Activated CD4-positive, alpha-beta T cell treated with anti-CD3 and anti-CD28 coated beads, Interleukin-10, Interleukin-2, amounts not matched to agents 100 ng/mL and 50 ng/mL, durations not matched to agents 16 hours and 8 hours (primary cell): ENCODE results near the gene GPATCH2L.

Experiments
- DNase-seq: peaks from one replicate; pipeline ENCODE4 v3.0.0-alpha.2; 2020

GPATCH2L gene

DNA sequence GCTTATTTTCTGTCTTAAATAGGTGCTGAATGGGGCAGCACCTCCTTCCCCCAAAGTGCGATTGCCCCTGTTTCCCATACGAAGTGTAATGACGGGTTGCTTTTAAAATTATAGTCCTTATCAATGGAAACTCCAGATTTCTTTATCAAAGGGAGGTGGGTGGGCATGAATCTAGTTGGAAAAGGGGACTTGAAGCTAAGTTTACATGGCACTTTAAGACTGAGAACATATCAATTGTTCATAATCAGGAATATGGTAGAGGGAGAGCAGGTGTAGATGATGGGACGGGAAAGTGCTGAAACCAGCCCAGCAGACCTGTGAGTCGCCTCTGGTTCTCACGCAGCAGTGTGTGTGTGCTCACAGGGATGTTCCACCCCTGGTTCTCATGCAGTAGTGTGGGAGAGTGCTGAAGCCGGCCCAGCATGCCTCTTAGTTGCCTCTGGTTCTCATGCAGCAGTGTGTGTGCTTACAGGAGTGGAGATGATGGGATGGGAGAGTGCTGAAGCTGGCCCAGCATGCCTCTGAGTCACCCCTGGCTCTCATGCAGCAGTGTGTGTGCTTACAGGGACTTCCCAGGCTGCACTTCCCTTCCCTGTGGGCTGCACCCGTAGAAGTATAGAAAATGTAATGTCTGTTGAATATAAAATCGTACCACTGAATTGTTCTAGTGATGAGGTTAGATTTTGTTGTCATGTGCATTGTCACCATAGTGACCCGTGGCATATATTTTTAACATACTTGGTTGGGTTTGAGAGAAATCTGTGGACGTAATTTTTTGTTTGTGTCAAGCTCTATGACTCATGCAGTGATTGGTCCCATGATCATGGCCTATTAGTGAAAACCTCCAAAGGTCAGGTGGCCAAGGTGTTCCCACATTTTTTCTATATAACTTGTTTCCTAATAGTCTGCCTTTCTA is 51.6 kb downstream of the GPATCH2L start:
- peak; percentile 10 for DNase-seq

GRCh38 chr14:76204461-76205230 is 52.9 kb downstream of the GPATCH2L start:
- no peak for DNase-seq

DNA sequence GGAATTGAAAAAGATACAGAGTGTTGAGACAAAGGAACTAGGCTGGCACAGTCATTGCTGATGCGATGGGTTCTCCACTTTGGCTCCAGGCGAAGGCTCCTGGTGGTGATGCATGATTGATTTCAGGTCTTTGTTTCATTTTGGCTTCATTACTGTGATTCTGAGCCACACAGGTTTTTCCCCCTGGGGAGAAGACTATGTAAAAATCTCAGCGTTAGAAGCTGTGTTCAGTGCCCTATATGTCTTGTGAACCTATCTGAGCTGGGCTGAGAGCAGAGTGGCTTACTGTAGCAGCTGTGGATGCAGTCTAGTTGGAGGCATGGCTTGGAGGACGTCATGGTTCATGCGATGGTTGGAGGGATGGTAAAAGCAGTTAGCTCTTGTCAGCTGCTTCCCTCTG is 54.0 kb downstream of the GPATCH2L start:
- no peak for DNase-seq

DNA sequence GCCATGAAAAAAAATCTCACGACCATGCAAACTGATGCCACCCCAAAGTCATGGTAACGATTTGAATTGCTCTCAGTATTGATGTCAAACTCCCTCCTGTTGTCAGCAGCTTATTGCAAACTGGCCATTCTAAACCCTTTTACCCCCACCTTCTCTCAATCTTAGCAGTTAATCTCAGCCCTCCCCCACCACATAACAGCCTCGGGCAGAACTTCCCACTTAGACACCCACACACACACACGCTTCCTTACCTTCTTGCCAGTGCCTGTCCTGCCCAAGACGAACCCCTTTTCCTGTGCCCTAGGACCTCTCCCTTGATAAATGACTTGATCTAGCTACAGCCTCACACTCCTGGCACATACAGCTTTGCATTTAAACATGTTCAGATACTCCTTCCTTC is 56.6 kb downstream of the GPATCH2L start:
- no peak for DNase-seq

DNA sequence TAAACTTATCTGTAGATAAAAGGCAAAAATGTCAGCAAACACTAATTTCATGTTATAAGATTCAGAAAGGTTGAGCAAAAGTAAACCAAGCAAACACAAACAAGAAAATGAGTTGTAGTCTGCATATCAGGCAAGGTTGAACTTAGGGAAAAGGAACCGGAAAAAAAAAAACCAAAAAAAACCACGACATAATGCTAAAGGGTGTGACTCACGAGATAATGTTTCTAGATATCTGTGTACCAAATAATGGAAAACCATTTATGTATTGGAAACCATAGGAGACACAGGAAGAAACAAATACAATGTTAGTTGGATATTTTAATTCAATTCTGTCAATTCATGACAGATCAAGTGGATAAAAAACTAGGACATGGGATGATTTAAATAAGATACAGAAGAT is 60.5 kb downstream of the GPATCH2L start:
- DNase-seq = no peak

DNA sequence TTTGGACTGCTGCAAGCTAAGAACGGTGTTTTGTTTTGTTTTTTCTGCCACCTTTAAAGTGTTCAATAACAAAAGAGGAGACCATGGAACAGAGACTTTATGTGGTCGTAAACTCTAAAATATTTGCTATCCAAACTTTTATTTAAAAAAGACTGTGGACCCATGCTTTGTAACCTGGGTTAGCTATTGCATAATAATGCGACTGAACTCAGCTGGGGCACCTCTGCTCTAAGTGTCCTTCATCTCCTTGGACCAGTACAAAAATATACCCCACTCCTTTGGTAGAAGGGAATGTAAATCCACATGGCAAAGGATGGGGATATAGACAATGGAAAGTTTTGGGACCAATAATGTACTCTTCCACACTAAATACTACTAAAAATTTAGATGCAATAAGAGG is 65.5 kb downstream of the GPATCH2L start:
- no peak for DNase-seq

- no peak for DNase-seq
These were observed 66.9 kb downstream of the GPATCH2L start for GRCh38 chr14:76218662-76219061.

GRCh38 chr14:76219873-76220272 is 68.2 kb downstream of the GPATCH2L start:
- DNase-seq = no peak

DNA sequence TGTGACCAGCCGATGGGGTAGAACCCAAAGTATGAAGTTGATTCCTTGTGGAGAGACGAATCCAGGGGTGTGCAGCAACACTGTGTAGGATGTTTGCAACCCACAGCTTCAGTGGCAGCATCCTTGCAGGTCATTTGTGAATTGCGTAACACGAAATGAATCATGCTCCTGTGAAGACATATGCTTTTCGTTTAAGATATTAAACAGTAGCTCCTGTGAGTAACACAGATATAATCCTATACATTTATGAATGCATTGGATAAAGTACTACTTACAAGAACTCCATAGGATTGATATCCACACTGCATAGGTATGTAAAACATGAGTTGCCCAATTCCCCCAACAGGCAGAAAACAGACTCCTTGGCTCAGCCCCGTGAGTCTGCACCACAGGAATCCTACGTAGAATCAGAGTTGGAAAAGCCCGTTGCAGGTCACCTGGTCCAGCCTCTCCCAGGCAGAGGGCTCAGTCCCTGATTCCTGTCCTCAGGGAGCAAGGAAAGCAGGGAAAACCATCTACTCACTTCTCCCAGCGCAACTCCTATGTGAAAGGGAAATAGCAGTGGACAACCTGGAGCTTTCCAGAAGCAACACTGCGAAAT is 75.8 kb downstream of the GPATCH2L start:
- no peak for DNase-seq

DNA sequence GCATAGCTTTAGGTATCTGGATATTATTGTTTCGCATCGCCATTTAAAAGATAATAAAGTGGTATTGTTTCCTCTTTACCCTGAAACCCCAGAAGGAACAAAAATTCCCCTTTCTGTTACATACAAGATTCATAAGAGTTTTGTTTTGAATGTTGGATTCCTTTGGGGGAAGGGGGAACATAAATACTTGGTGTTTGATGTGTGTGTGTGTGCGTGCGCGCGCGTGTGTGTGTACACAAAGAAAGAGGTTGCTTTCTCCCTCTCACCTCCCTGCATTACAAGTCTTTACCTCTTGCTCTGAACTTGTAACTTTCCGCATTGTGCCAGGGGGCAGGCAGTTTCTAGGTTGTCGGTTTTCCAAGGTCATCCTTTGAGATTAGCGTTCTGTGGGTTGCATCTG is 76.4 kb downstream of the GPATCH2L start:
- no peak for DNase-seq

GRCh38 chr14:76232800-76233199 is 81.1 kb downstream of the GPATCH2L start:
- DNase-seq = no peak

- DNase-seq = no peak
These were observed 83.9 kb downstream of the GPATCH2L start for GRCh38 chr14:76235628-76236027.

GRCh38 chr14:76236172-76237130 is 84.7 kb downstream of the GPATCH2L start:
- DNase-seq = no peak

- no peak for DNase-seq
These were observed 85.7 kb downstream of the GPATCH2L start for GRCh38 chr14:76237349-76237990.

DNA sequence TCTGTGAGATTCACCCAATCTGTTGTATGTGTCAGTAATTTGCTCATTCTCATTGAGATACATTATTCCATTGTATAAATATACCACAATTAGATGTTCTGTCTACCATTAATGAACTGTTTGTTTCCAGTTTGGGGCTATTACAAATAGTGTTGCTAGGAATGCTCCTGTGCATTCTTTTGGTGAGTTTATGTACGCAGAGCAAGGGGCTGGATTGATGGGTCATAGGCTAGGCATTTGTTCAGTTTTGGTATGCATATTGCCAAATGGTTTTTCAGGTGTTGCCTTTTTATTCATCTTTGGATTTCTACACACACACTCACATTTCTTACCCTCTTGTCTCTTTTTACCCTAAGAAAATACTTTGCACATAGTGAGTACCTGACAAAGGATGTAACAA is 93.4 kb downstream of the GPATCH2L start:
- no peak for DNase-seq

- no peak for DNase-seq
These were observed 98.6 kb downstream of the GPATCH2L start for GRCh38 chr14:76250302-76250701.

GRCh38 chr14:76252471-76252870 is 100.7 kb downstream of the GPATCH2L start:
- no peak for DNase-seq

DNA sequence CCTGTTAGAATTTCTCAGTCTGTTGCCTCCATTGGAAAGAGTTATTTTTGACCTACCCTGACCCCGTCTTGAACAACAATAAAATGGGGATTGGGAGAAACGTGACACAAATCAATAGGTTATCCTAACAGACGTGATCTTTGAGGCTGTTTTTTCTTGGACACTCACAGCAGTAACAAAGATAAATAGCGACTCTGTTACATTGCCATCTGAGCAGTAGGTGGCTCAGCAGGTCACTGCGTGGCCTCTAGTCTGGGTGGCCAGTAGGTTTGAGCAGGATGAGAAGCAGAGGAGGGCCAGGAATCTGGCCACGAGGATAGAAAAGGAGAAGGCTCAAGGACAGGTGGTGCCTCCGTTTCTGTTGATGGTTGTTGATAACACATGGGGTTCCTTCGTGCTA is 101.4 kb downstream of the GPATCH2L start:
- no peak for DNase-seq

DNA sequence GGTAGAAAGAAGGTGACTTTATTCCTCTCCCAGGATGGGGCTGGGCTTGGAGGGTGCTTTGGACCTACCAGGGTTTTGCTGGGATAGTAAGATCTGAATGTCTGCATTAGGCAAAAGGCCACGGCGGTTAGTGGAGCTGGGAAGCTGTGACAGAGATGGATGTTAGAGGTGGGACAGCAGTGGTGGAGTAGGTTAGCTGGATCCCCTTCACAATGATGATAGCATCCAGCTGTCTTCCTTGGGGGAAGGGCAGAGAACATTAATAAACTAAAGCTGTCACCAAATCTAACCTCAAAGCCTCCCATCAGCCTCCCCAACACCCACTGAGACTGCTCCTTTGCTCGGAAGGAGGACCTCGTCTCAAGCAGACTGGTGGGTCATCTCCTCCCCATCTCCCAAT is 104.8 kb downstream of the GPATCH2L start:
- no peak for DNase-seq

- DNase-seq = no peak
These were observed 105.5 kb downstream of the GPATCH2L start for GRCh38 chr14:76257111-76257803.

DNA sequence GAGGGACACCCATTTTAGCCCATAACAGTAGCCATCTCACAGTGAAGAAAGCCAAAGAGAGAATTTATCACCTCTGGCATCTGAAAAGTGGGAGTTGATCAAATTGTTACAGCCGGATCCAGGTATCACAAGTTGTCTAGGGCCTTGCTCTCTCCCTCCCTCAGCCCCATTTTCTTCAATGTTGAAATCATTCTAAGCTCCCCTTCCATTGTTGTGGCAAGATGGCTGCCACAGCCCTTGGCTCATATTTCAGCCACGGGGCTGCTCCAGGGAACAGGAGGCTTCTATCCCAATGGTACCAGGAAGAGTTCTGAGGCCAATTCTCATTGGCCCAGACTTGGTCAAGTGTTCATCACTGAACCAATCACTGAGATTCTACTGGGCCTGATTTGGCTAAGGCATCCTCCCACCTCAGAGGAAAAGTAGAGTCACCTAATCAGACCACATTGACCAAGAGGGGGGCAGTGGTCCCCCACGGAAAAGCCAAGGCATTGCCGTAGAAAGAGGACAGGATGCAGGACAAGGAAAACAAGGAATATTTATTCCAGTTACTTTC is 106.2 kb downstream of the GPATCH2L start:
- no peak for DNase-seq
